ENCODE results near the gene LSM2.
A peak's percentile ranks its signal among the peaks of the same experiment; 100 is the strongest.

LSM2 gene

DNA sequence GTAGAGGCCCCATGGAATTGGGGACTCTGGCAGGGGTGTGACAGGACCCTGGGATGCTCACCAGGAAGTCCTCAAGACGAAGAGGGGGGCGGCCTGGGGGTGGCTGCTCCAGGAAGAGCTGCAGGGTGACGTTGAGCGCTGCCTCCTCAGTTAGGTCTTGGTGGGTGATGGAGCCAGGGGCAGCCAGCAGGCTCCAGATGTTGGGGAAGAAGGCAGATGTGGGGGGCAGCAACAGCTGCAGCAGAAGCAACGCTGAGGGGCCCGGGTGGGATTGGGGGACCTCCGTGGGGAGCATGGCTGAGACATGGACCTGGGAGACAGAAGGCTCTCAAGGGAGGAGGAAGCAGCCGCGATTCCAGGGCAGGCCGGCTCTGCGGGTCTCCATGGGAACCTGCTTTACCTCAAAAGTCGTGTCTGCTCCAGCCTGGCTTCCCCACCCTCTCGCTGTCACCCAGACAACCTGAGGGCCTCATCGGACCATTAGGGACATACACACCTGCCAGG is 30.2 kb downstream of the LSM2 start:
- Histone ChIP-seq H3K4me1 (ENCODE audit: control insufficient read depth, insufficient read depth, low read depth, low read length) (peaks cover 16% of the 10 kb centered on the region), H3K9me3 (ENCODE audit: control insufficient read depth, low read length) (no peaks in the 10 kb centered on the region), H2BK15ac (ENCODE audit: low read depth, poor library complexity, severe bottlenecking) (peak overlapping the region; percentile 45), H2AFZ (ENCODE audit: low read depth, low read length) (no peak overlapping the region), H3K27ac (ENCODE audit: low read length, poor library complexity, severe bottlenecking) (no peak overlapping the region), H4K91ac (ENCODE audit: low read length) (peak overlapping the region; percentile 30), H3K23ac (ENCODE audit: low read length in 2 of 2) (no peak overlapping the region), H3K4ac (ENCODE audit: low read depth in 1 of 2, low read length in 2 of 2) (peak overlapping the region in 1 of 2 experiments; percentile 47), H3K79me1 (replicated peaks; ENCODE audit: low read length, poor library complexity, severe bottlenecking) (no peaks in the 10 kb centered on the region), H3K14ac (ENCODE audit: low read length in 2 of 2) (no peak overlapping the region), H2BK5ac (ENCODE audit: low read depth, low read length, poor library complexity, severe bottlenecking) (no peak overlapping the region), H3K27me3 (ENCODE audit: control insufficient read depth in 1 of 2, insufficient read depth in 1 of 2, low read length in 2 of 2) (no peaks in the 10 kb centered on the region), H2BK120ac (ENCODE audit: low read depth, low read length) (peak overlapping the region; percentile 19), H3K4me2 (ENCODE audit: low read length, poor library complexity, severe bottlenecking) (peak overlapping the region; percentile 20), H2AK5ac (ENCODE audit: low read length, severe bottlenecking) (peak overlapping the region; percentile 32), H4K8ac (ENCODE audit: low read length) (peak overlapping the region; percentile 72), H3K18ac (ENCODE audit: low read depth in 1 of 2, low read length in 2 of 2) (peak overlapping the region; percentile 35 to 48), H3K36me3 (ENCODE audit: control insufficient read depth in 1 of 2, insufficient read depth in 2 of 2, low read depth in 1 of 2, low read length in 2 of 2) (peaks cover 33 to 42% of the 10 kb centered on the region in 2 experiments), H3K4me3 (ENCODE audit: insufficient read depth in 1 of 2, low read depth in 1 of 2, low read length in 2 of 2) (peak overlapping the region in 1 of 2 experiments; percentile 18), H2BK12ac (ENCODE audit: low read length in 2 of 2) (peak overlapping the region in 1 of 2 experiments; percentile 21), H3K9ac (ENCODE audit: low read length) (peak overlapping the region; percentile 47)
- WGBS, result 74% methylated on average over 14 of the region's 14 CpGs
- DNase-seq, result no peak

- Histone ChIP-seq H3K27me3 (ENCODE audit: control insufficient read depth in 1 of 2, insufficient read depth in 1 of 2, low read length in 2 of 2) (no peaks in the 10 kb centered on the region), H2AFZ (ENCODE audit: low read depth, low read length) (no peak overlapping the region), H2BK5ac (ENCODE audit: low read depth, low read length, poor library complexity, severe bottlenecking) (no peak overlapping the region), H3K18ac (ENCODE audit: low read depth in 1 of 2, low read length in 2 of 2) (no peak overlapping the region), H3K4me3 (ENCODE audit: insufficient read depth in 1 of 2, low read depth in 1 of 2, low read length in 2 of 2) (no peak overlapping the region), H2BK120ac (ENCODE audit: low read depth, low read length) (no peak overlapping the region), H3K79me1 (replicated peaks; ENCODE audit: low read length, poor library complexity, severe bottlenecking) (no peaks in the 10 kb centered on the region), H2AK5ac (ENCODE audit: low read length, severe bottlenecking) (peak overlapping the region; percentile 18), H3K27ac (ENCODE audit: low read length, poor library complexity, severe bottlenecking) (no peak overlapping the region), H2BK12ac (ENCODE audit: low read length in 2 of 2) (no peak overlapping the region), H3K9me3 (ENCODE audit: control insufficient read depth, low read length) (no peaks in the 10 kb centered on the region), H3K23ac (ENCODE audit: low read length in 2 of 2) (no peak overlapping the region), H3K9ac (ENCODE audit: low read length) (no peak overlapping the region), H2BK15ac (ENCODE audit: low read depth, poor library complexity, severe bottlenecking) (no peak overlapping the region), H4K8ac (ENCODE audit: low read length) (no peak overlapping the region), H3K36me3 (ENCODE audit: control insufficient read depth in 1 of 2, insufficient read depth in 2 of 2, low read depth in 1 of 2, low read length in 2 of 2) (peaks cover 27 to 35% of the 10 kb centered on the region in 2 experiments), H3K4ac (ENCODE audit: low read depth in 1 of 2, low read length in 2 of 2) (no peak overlapping the region), H3K4me1 (ENCODE audit: control insufficient read depth, insufficient read depth, low read depth, low read length) (peaks cover 16% of the 10 kb centered on the region), H4K91ac (ENCODE audit: low read length) (no peak overlapping the region), H3K4me2 (ENCODE audit: low read length, poor library complexity, severe bottlenecking) (no peak overlapping the region), H3K14ac (ENCODE audit: low read length in 2 of 2) (no peak overlapping the region)
- no peak for DNase-seq
- WGBS, result 93% methylated on average over 32 of the region's 32 CpGs
Measured at GRCh38 chr6:31775633-31776484, 30.9 kb downstream of the LSM2 start.

- no peak for DNase-seq
- no peaks in the 10 kb centered on the region for H3K27me3 ChIP-seq (ENCODE audit: control insufficient read depth in 1 of 2, insufficient read depth in 1 of 2, low read length in 2 of 2)
- H3K9me3 ChIP-seq (ENCODE audit: control insufficient read depth, low read length), result no peaks in the 10 kb centered on the region
- H3K4me3 ChIP-seq (ENCODE audit: insufficient read depth in 1 of 2, low read depth in 1 of 2, low read length in 2 of 2), result no peak overlapping the region
- no peak overlapping the region for H3K18ac ChIP-seq (ENCODE audit: low read depth in 1 of 2, low read length in 2 of 2)
- no peak overlapping the region for H2BK12ac ChIP-seq (ENCODE audit: low read length in 2 of 2)
- H3K23ac ChIP-seq (ENCODE audit: low read length in 2 of 2), result no peak overlapping the region
- no peak overlapping the region for H2BK120ac ChIP-seq (ENCODE audit: low read depth, low read length)
- no peak overlapping the region for H4K91ac ChIP-seq (ENCODE audit: low read length)
- H3K27ac ChIP-seq (ENCODE audit: low read length, poor library complexity, severe bottlenecking), result no peak overlapping the region
- no peak overlapping the region for H3K14ac ChIP-seq (ENCODE audit: low read length in 2 of 2)
- no peak overlapping the region for H4K8ac ChIP-seq (ENCODE audit: low read length)
- WGBS, result 94% methylated on average over 3 of the region's 4 CpGs
- no peak overlapping the region for H3K4me2 ChIP-seq (ENCODE audit: low read length, poor library complexity, severe bottlenecking)
- no peak overlapping the region for H3K9ac ChIP-seq (ENCODE audit: low read length)
- no peak overlapping the region for H2AFZ ChIP-seq (ENCODE audit: low read depth, low read length)
- peaks cover 20 to 28% of the 10 kb centered on the region in 2 experiments for H3K36me3 ChIP-seq (ENCODE audit: control insufficient read depth in 1 of 2, insufficient read depth in 2 of 2, low read depth in 1 of 2, low read length in 2 of 2)
- no peaks in the 10 kb centered on the region for H3K79me1 ChIP-seq (replicated peaks; ENCODE audit: low read length, poor library complexity, severe bottlenecking)
- H2BK5ac ChIP-seq (ENCODE audit: low read depth, low read length, poor library complexity, severe bottlenecking), result no peak overlapping the region
- H2AK5ac ChIP-seq (ENCODE audit: low read length, severe bottlenecking), result no peak overlapping the region
- H3K4me1 ChIP-seq (ENCODE audit: control insufficient read depth, insufficient read depth, low read depth, low read length), result peaks cover 16% of the 10 kb centered on the region
- no peak overlapping the region for H2BK15ac ChIP-seq (ENCODE audit: low read depth, poor library complexity, severe bottlenecking)
- H3K4ac ChIP-seq (ENCODE audit: low read depth in 1 of 2, low read length in 2 of 2), result no peak overlapping the region
Measured at GRCh38 chr6:31775184-31775583, 31.6 kb downstream of the LSM2 start.

- H3K4me3 ChIP-seq (ENCODE audit: insufficient read depth in 1 of 2, low read depth in 1 of 2, low read length in 2 of 2), result no peak overlapping the region
- peaks cover 10% of the 10 kb centered on the region for H3K4me1 ChIP-seq (ENCODE audit: control insufficient read depth, insufficient read depth, low read depth, low read length)
- H2AK5ac ChIP-seq (ENCODE audit: low read length, severe bottlenecking), result no peak overlapping the region
- H4K91ac ChIP-seq (ENCODE audit: low read length), result no peak overlapping the region
- no peak overlapping the region for H3K4ac ChIP-seq (ENCODE audit: low read depth in 1 of 2, low read length in 2 of 2)
- no peaks in the 10 kb centered on the region for H3K27me3 ChIP-seq (ENCODE audit: control insufficient read depth in 1 of 2, insufficient read depth in 1 of 2, low read length in 2 of 2)
- H3K9me3 ChIP-seq (ENCODE audit: control insufficient read depth, low read length), result no peaks in the 10 kb centered on the region
- no peak overlapping the region for H2BK5ac ChIP-seq (ENCODE audit: low read depth, low read length, poor library complexity, severe bottlenecking)
- peak overlapping the region; percentile 18 for H2BK15ac ChIP-seq (ENCODE audit: low read depth, poor library complexity, severe bottlenecking)
- no peaks in the 10 kb centered on the region for H3K79me1 ChIP-seq (replicated peaks; ENCODE audit: low read length, poor library complexity, severe bottlenecking)
- H3K18ac ChIP-seq (ENCODE audit: low read depth in 1 of 2, low read length in 2 of 2), result no peak overlapping the region
- H3K14ac ChIP-seq (ENCODE audit: low read length in 2 of 2), result no peak overlapping the region
- WGBS, result 88% methylated on average over 4 of the region's 4 CpGs
- no peak overlapping the region for H4K8ac ChIP-seq (ENCODE audit: low read length)
- no peaks in the 10 kb centered on the region for H3K36me3 ChIP-seq (ENCODE audit: control insufficient read depth in 1 of 2, insufficient read depth in 2 of 2, low read depth in 1 of 2, low read length in 2 of 2)
- H3K23ac ChIP-seq (ENCODE audit: low read length in 2 of 2), result no peak overlapping the region
- H2BK12ac ChIP-seq (ENCODE audit: low read length in 2 of 2), result no peak overlapping the region
- no peak overlapping the region for H2AFZ ChIP-seq (ENCODE audit: low read depth, low read length)
- H2BK120ac ChIP-seq (ENCODE audit: low read depth, low read length), result no peak overlapping the region
- H3K9ac ChIP-seq (ENCODE audit: low read length), result no peak overlapping the region
- no peak for DNase-seq
- H3K4me2 ChIP-seq (ENCODE audit: low read length, poor library complexity, severe bottlenecking), result no peak overlapping the region
- H3K27ac ChIP-seq (ENCODE audit: low read length, poor library complexity, severe bottlenecking), result no peak overlapping the region
Measured at GRCh38 chr6:31771992-31772358, 34.8 kb downstream of the LSM2 start.
